Measurements from ENCODE around the gene CARD10. TPM values are rescaled to one million over a fixed set of nuclear protein-coding genes. Genes with fewer than 3 reads are reported as not detected.

CARD10 gene
- total RNA-seq, 1 donor from 2014 or later = 9.0 TPM

DNA sequence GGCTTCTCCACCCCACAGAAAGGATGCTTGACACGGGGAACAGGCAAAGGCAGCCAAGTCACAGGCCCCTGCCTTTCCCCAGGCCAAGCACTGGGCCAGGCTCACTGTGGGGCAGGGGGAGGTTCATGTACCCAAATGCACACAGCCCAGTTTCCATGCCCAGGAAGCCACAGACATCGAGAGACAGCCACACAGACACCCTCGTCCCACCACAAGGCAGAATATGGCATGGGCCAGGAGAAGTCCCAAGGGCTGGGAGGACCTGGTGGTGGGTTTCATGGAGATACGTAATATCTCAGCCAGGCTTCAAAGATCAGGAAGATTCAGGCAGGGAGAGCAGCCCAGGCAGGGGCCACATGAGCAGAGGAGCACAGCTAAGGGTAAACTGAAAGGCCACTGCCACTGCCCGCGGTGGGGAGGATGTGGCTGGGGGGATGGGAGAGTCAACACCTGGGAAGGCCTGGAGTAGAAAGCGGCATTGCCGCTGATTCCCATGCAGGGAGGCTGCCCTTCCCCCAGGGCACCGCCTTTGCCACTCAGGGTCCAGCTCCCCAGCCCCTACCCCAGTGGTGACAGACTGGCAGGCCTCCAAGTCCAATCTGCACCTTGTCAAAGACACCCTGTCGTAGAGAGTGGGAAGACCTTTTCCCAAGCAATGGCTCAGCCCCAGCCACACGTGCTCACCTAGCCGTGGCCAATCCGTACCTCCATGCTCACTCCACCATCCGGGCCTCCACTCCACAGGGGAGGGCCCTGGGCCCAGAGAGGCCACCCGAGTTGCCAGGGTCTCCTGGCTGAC, 30.7 kb downstream of the CARD10 start:
- peaks cover under 1% of the 10 kb centered on the region for H3K36me3 ChIP-seq
- no peak overlapping the region for H3K27ac ChIP-seq (replicated peaks)
- H3K4me1 ChIP-seq = peaks cover 38% of the 10 kb centered on the region
- H3K4me3 ChIP-seq = no peak overlapping the region
- no peak for DNase-seq
- H3K27me3 ChIP-seq (ENCODE audit: low read depth) = peaks cover 45% of the 10 kb centered on the region
- intact Hi-C loops (cut with micrococcal nuclease) = no loop called here
- TF ChIP-seq, protein P1, sequence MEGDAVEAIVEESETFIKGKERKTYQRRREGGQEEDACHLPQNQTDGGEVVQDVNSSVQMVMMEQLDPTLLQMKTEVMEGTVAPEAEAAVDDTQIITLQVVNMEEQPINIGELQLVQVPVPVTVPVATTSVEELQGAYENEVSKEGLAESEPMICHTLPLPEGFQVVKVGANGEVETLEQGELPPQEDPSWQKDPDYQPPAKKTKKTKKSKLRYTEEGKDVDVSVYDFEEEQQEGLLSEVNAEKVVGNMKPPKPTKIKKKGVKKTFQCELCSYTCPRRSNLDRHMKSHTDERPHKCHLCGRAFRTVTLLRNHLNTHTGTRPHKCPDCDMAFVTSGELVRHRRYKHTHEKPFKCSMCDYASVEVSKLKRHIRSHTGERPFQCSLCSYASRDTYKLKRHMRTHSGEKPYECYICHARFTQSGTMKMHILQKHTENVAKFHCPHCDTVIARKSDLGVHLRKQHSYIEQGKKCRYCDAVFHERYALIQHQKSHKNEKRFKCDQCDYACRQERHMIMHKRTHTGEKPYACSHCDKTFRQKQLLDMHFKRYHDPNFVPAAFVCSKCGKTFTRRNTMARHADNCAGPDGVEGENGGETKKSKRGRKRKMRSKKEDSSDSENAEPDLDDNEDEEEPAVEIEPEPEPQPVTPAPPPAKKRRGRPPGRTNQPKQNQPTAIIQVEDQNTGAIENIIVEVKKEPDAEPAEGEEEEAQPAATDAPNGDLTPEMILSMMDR (IDR thresholded peaks at IDR 0.05; ENCODE audit: borderline replicate concordance) = no peak
- H3K9me3 ChIP-seq (replicated peaks) = no peaks in the 10 kb centered on the region

DNA sequence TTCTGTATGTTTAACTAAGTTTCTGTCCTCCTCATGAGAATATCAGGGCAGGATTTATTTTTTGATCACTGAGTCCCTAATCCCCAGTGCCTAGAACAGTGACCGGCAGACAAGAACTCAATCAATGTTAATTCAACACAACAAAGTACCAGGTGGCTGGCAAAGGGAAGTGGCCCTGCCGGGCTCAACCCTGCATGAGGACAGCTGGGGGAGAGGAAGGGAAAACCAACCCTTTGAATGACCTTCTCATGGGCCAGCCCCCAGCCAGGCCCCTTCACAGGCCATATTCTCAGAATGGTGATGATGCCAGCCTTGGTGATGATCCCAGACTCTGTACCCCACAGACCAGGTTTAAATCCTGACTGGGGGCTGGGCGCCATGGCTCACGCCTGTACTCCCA, 31.6 kb downstream of the CARD10 start:
- H3K27me3 ChIP-seq (ENCODE audit: low read depth) = peaks cover 35% of the 10 kb centered on the region
- TF ChIP-seq, protein P1 (IDR thresholded peaks at IDR 0.05; ENCODE audit: borderline replicate concordance) = no peak
- peak overlapping the region; percentile 88 for H3K27ac ChIP-seq (replicated peaks)
- H3K36me3 ChIP-seq = no peaks in the 10 kb centered on the region
- intact Hi-C loops (cut with micrococcal nuclease) = no loop called here
- peaks cover 45% of the 10 kb centered on the region for H3K4me1 ChIP-seq
- DNase-seq = no peak
- no peak overlapping the region for H3K4me3 ChIP-seq
- H3K9me3 ChIP-seq (replicated peaks) = no peaks in the 10 kb centered on the region

DNA sequence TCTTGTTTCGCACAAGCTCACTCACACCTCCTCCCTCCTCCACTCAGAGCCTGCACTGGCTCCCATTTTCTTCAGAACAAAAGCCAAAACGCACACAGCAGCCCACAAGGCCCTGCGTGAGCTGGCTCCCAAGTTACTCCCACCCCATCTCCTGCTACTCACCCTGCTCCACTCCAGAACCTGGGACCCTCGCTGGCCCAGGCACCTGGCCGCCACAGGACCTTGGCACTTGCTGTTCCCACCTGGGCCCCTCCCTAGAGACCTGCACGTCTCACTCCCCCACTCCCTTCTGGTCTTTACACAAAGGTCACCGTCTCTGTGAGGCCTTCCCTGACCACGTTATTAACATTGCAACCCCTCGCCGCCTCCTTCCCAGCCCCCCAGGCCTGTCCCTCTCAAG, 32.1 kb downstream of the CARD10 start:
- intact Hi-C loops (cut with micrococcal nuclease) = no loop called here
- H3K4me1 ChIP-seq = peaks cover 47% of the 10 kb centered on the region
- peaks cover 31% of the 10 kb centered on the region for H3K27me3 ChIP-seq (ENCODE audit: low read depth)
- TF ChIP-seq, protein P1 (IDR thresholded peaks at IDR 0.05; ENCODE audit: borderline replicate concordance) = no peak
- H3K27ac ChIP-seq (replicated peaks) = peak overlapping the region; percentile 88
- DNase-seq = no peak
- no peak overlapping the region for H3K4me3 ChIP-seq
- no peaks in the 10 kb centered on the region for H3K9me3 ChIP-seq (replicated peaks)
- no peaks in the 10 kb centered on the region for H3K36me3 ChIP-seq

DNA sequence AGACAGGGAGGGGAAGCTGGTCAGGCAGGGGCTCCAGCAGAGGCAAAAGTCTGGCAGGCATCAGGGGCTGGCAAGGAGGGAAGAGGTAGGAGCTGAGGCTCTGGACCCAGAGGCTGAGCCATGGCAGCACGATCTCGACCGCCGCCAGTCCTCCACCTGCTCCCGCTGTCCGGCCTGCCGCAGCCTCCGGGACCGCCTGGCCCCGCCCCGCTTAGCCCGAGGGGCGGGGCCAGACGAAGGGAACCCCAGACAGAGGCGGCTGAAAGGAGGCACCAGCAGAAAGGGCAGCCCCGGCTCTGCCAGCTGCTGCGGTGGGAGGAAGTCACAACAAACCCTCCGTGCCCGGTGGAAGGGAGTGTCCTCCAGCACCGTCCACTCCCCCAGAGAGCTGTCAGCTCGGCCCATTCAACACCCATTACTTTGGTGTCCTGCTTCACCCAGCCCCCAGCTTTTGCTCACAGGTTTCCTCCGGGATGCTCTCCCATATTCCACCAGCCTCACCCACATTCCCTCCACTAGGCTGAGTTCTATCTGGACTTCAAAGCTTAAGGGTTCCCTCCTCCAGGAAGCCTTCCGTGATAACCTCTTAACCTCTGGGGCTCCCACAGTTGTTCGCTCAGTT, 32.9 kb downstream of the CARD10 start, which contains the start of gene MFNG:
Gene MFNG, minus strand, starts transcription at position 161 of the 622 bp plus-strand sequence. CDS start 207 bp downstream, outside the sequence.
- intact Hi-C loops (cut with micrococcal nuclease) = no loop called here
- H3K4me1 ChIP-seq = peaks cover 53% of the 10 kb centered on the region
- DNase-seq = peak; percentile 70
- peak within 1 kb of the TSS; percentile 67 for H3K4me3 ChIP-seq
- H3K36me3 ChIP-seq = no peaks in the 10 kb centered on the region
- H3K27me3 ChIP-seq (ENCODE audit: low read depth) = peaks cover 30% of the 10 kb centered on the region
- TF ChIP-seq, protein P1 (IDR thresholded peaks at IDR 0.05; ENCODE audit: borderline replicate concordance) = no peak
- H3K27ac ChIP-seq (replicated peaks) = peak within 1 kb of the TSS; percentile 88
- no peaks in the 10 kb centered on the region for H3K9me3 ChIP-seq (replicated peaks)

DNA sequence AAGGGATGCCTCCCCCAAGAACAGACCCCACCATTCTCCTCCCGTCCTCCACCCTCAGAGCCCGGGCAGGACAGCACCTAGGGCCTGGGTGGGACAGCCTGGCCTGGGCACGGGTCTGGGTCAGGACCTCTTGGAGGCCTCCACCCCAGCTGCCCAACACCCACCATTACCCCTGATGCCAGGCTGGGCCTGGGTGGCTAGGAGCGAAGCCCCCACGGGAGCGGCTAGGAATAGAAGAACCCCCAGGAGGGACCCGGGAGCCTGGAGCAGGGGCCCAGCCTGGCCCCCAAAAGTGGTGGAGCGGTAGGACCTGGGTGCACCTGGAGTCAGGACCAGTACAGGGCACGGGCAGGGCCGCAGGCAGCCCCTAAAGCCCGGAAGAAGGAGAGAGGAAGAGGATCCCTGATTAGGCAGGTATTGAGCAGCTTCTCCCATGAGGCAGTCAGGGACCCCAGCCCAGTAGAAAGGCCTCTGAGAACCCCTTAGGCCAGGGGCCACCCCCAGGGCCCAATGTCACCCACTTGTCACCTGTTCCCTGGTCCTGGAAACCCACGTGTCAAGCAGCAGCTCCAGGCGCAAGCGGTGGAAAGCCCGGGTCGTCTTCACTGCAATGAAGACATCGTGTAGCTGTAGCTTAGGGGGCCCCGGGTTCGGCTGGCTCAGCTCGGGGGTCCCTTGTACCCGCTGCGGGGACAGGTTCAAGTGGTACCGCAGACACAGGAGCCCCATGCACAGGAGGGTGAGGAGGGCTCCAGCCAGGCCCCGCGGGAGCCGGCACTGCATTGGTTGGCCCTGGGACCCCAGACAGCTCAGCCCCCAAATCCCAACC, 33.6 kb downstream of the CARD10 start:
- TF ChIP-seq, protein P1 (IDR thresholded peaks at IDR 0.05; ENCODE audit: borderline replicate concordance) = no peak
- Histone ChIP-seq H3K27me3 (ENCODE audit: low read depth) (peaks cover 29% of the 10 kb centered on the region), H3K9me3 (replicated peaks) (no peaks in the 10 kb centered on the region), H3K36me3 (no peaks in the 10 kb centered on the region), H3K4me1 (peaks cover 53% of the 10 kb centered on the region), H3K4me3 (peak overlapping the region; percentile 67), H3K27ac (replicated peaks) (peak overlapping the region; percentile 88)
- intact Hi-C loops (cut with micrococcal nuclease) = no loop called here
- no peak for DNase-seq

Data from left ventricle myocardium inferior (tissue), 1 donor.